Measurements from ENCODE around the gene ADORA2A. TPM values are rescaled to one million over a fixed set of nuclear protein-coding genes. Genes with fewer than 3 reads are reported as not detected.
A peak's percentile ranks its signal among the peaks of the same experiment; 100 is the strongest.

The ADORA2A gene
- total and polyA plus RNA-seq, 10 of the 15 experiments (the other 5 are each of a cell fraction or from before 2014, with no cell fraction given): 0.69 to 31.2 (median 18.3) TPM

DNA sequence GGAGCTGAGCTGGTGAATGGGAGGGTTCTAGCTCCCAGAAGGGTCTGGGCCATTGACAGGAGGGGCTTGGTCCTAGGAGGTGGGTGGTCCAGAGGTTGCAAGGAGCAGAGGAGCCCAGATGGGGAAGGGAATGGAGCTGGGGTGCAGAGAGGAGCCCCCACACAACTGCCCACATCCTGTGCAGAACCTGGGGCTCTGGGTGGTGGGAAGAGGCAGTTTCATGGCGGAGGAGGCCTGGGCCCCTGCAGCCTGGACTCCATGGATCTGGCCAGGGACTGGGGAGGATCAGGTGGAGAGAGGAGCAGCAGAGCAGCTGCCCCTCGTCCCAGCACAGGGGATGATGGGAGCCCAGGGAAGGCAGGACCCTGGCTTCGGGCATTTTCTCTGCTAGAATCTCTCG is 963 bp upstream of the ADORA2A start:
- Histone ChIP-seq H3K4me3 (no peak overlapping the region; the same call in 1 of the 2 replicates), H3K9ac (ENCODE audit: control insufficient read depth, insufficient read depth, low read length) (no peak overlapping the region), H3K27ac (ENCODE audit: control insufficient read depth, insufficient read depth) (no peak overlapping the region), H3K36me3 (ENCODE audit: control insufficient read depth in 2 of 2, insufficient read depth in 2 of 2, low read length in 1 of 2) (no peaks in the 10 kb centered on the region), H3K27me3 (replicated peaks in 1 of 2; ENCODE audit: control insufficient read depth in 2 of 2, insufficient read depth in 2 of 2, low read length in 1 of 2) (no peaks in the 10 kb centered on the region), H3K4me2 (ENCODE audit: control insufficient read depth, insufficient read depth) (peak overlapping the region; percentile 83), H2AFZ (ENCODE audit: control insufficient read depth, low read depth, low read length) (no peak overlapping the region), H3K4me1 (ENCODE audit: control insufficient read depth, insufficient read depth, low read length) (peaks cover 34% of the 10 kb centered on the region), H3K9me3 (replicated peaks; ENCODE audit: control insufficient read depth, insufficient read depth, low read length) (no peaks in the 10 kb centered on the region), H3K79me2 (ENCODE audit: control insufficient read depth, insufficient read depth, low read length) (peaks cover 65% of the 10 kb centered on the region), H4K20me1 (ENCODE audit: control insufficient read depth, insufficient read depth) (no peaks in the 10 kb centered on the region)
- ChIA-PET SMC1A (ENCODE audit: uncharacterized antibody, unreplicated experiment) (interaction anchor here (0.5 to 8.9 kb wide), 11 partner anchors 10 to 419 kb away, joined by 3 to 48 read pairs (median 4); no protein-coding TSS in a partner anchor), CTCF (interaction anchor here (0.5 to 19.9 kb wide), 6 partner anchors 10 to 124 kb away, joined by 3 to 332 read pairs (median 16); no protein-coding TSS in a partner anchor), POLR2A (interaction anchor here (0.5 to 3.7 kb wide), 7 partner anchors 8 to 88 kb away, joined by 3 to 24 read pairs (median 7); no protein-coding TSS in a partner anchor), RAD21 (ENCODE audit: unreplicated experiment) (interaction anchor here (0.6 to 10.4 kb wide), 8 partner anchors 9 to 96 kb away, joined by 3 to 107 read pairs (median 8); no protein-coding TSS in a partner anchor)
- WGBS (ENCODE audit: insufficient coverage, insufficient replicate concordance, low lambda C conversion rate, missing lambda C conversion rate): 78% methylated on average over 4 of the region's 4 CpGs
- BruUV-seq (replicated peaks): no TSS peak
- FAIRE-seq (no peak), ATAC-seq (no peak), DNase-seq (ENCODE audit: low read depth, low spot score) (no peak)
- intact Hi-C loops (cut with micrococcal nuclease; ENCODE audit: unreplicated experiment): no loop called here
- in situ Hi-C loops (cut with MboI): no loop called here
- TF ChIP-seq EZH2 (IDR thresholded peaks at IDR 0.05; ENCODE audit: borderline replicate concordance, control insufficient read depth, low read depth, low read length) (no peak), E2F8 (IDR thresholded peaks at IDR 0.05; ENCODE audit: low read depth, partially characterized antibody) (no peak), TARDBP (IDR thresholded peaks at IDR 0.05; ENCODE audit: borderline replicate concordance) (no peak), BMI1 (IDR thresholded peaks at IDR 0.05; ENCODE audit: borderline replicate concordance) (no peak), YY1 (IDR thresholded peaks at IDR 0.05; ENCODE audit: low read depth, low read length) (no peak), JUNB (IDR thresholded peaks at IDR 0.05) (no peak), NRF1 (conservative IDR thresholded peaks at IDR 0.05; ENCODE audit: low read depth, low read length) (no peak), ELK1 (IDR thresholded peaks at IDR 0.05; ENCODE audit: low read depth, low read length) (no peak), MAX (IDR thresholded peaks at IDR 0.05; ENCODE audit: low read depth, low read length) (no peak), CREB1 (IDR thresholded peaks at IDR 0.05; ENCODE audit: low read depth) (no peak), CBFB (IDR thresholded peaks at IDR 0.05; ENCODE audit: low read depth) (no peak), RAD21 (IDR thresholded peaks at IDR 0.05; ENCODE audit: insufficient read depth, low read depth, low read length) (no peak), CHD4 (IDR thresholded peaks at IDR 0.05) (no peak), NFXL1 (IDR thresholded peaks at IDR 0.05; ENCODE audit: borderline replicate concordance) (no peak)
- TF ChIP-seq, protein P1, sequence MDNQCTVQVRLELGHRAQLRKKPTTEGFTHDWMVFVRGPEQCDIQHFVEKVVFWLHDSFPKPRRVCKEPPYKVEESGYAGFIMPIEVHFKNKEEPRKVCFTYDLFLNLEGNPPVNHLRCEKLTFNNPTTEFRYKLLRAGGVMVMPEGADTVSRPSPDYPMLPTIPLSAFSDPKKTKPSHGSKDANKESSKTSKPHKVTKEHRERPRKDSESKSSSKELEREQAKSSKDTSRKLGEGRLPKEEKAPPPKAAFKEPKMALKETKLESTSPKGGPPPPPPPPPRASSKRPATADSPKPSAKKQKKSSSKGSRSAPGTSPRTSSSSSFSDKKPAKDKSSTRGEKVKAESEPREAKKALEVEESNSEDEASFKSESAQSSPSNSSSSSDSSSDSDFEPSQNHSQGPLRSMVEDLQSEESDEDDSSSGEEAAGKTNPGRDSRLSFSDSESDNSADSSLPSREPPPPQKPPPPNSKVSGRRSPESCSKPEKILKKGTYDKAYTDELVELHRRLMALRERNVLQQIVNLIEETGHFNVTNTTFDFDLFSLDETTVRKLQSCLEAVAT (IDR thresholded peaks at IDR 0.05): no peak
- TF ChIP-seq, protein P2, sequence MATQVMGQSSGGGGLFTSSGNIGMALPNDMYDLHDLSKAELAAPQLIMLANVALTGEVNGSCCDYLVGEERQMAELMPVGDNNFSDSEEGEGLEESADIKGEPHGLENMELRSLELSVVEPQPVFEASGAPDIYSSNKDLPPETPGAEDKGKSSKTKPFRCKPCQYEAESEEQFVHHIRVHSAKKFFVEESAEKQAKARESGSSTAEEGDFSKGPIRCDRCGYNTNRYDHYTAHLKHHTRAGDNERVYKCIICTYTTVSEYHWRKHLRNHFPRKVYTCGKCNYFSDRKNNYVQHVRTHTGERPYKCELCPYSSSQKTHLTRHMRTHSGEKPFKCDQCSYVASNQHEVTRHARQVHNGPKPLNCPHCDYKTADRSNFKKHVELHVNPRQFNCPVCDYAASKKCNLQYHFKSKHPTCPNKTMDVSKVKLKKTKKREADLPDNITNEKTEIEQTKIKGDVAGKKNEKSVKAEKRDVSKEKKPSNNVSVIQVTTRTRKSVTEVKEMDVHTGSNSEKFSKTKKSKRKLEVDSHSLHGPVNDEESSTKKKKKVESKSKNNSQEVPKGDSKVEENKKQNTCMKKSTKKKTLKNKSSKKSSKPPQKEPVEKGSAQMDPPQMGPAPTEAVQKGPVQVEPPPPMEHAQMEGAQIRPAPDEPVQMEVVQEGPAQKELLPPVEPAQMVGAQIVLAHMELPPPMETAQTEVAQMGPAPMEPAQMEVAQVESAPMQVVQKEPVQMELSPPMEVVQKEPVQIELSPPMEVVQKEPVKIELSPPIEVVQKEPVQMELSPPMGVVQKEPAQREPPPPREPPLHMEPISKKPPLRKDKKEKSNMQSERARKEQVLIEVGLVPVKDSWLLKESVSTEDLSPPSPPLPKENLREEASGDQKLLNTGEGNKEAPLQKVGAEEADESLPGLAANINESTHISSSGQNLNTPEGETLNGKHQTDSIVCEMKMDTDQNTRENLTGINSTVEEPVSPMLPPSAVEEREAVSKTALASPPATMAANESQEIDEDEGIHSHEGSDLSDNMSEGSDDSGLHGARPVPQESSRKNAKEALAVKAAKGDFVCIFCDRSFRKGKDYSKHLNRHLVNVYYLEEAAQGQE (IDR thresholded peaks at IDR 0.05; ENCODE audit: low read depth, low read length): no peak
